HG02840 (cell line): Measurements from ENCODE around the gene SNX10.

Source experiments
- ATAC-seq: cut with Tn5 transposase; IDR thresholded peaks from one replicate; pipeline ENCODE4 v1.9.1; 2021; ENCODE audit warnings: mild to moderate bottlenecking, moderate library complexity, moderate number of reproducible peaks; ENCODE audit not compliant: unreplicated experiment, low FRiP score

SNX10 gene

DNA sequence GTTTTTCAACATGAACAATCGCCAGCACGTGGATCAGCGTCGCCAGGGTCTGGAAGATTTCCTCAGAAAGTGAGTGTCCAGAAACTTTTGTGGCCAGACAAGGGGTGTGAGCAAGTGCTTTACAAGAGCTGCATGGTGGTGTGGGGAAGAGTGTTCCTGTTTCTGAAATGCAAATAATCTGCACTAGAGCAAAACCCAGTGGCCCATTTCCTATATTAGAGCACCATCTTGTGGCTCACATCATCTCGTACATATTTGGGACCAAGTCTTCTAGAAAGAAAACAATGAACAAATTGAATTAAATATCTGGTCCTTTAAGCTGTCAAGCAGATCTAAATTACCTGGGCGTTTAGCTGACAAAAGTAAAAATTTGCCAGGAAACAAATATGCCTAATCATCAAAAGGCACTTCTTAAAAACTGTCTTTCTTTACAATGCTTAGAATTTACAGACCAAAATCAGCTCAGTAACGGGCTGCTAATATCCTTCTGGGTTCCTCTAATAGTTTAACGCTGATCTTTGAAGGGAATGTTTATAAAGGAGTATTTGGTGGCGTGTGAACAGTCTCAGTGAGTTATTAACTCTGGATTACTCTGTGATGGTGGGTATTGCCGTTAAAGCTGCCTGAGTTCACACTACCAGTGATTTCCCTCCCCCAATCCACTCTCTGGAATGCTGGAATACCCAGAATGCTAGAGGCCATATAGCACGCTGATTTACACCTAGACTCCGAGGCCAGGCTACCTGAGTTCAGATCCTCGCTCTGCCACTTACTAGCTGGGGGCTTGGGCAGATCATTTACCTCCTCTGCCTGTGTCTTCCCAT lies 73.6 kb downstream of the SNX10 start:
- peak; percentile 74 for ATAC-seq

DNA sequence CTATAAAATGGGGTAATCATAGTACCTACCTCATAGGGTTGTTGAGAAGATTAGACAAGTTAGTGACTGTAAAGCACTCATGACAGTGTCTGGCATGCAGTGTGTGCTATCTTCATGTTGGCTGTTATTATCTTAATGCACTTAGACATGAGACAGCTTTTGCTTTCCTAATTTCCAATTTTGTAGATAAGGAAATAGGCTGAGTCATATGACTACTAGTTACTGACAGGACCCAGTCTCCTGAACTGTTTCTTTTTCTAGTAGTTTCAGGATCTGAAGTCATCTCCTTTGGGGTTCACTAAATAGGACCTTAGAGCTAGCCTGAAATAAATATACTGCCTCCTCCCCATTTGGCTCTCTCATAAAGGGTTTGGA lies 74.2 kb downstream of the SNX10 start:
- ATAC-seq: no peak

DNA sequence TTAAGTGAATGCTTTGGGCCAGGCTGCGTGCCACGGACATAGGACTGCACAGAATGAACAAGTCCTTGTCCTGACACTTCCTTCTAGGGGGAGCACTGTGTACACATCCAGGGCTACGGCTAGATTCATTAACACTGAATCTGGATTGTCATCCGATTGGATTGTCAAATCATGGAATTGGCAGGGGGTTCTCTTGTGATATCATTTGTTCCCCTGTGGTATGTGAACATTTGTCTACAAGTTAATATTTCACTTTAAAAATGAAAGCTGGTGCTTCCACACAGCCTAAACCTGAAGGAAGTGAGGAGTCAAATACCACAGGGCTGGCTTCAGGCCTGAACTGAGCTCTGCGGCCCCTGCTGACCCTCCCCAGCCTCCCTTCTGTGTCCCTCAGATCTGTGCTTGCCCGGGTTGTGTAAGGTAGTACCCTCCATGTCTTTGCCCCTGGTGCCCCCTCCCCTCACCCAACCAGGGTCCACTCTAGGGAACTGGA lies 75.6 kb downstream of the SNX10 start:
- no peak for ATAC-seq

DNA sequence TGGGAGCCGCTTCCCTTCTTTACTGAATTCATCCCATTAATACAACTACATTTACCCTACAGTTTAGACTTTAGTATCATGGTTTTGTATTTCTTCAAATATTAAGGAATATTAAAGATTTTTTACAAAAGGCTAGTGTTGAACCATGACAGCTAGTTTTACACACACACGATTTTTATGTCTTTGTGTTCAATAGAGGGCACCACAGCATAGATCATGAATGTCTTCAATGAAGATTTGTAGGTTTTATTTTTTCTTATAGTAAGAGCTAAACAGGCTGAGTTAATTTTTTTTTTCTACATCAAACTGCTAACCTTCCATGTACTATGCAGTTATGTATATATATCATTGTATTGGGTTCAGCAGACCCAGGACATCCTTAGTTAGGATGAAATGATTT lies 76.9 kb downstream of the SNX10 start:
- ATAC-seq: no peak

DNA sequence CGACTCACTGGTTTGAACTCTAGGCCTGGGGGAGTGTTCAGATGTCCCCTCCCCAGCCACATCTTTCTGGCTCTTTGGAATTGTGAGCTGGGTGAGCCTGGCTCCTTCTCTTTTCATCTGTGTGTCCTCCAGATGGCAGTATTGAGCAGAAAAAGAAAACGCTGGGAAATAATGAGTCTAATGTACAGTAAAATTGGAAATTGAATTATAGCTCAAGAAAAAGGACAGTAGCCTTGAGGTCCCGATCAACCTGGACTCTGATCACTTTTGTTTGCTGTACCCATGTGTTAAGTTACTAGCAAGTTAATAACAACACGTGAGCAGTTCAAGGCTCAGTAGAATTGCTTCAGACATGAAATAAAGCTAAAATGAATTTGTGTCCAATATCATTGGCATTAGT lies 77.9 kb downstream of the SNX10 start:
- no peak for ATAC-seq

DNA sequence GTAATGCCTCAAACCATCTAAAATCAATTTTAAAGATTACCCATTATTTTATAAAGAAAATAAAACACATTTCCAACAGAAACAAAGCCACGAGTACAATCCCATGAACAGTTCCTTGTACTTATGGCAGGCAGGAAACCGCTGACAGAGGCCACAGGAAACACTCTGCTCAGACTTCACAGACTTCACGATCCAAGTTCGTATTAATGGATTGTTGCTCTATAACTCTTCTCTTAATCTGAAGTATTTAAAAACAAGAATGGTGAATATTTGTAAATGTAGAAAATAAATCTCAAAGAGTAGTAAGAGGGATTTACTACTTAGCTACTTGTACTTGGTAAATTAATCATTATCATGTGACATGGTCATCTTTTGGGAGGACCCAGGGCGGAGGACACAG lies 78.3 kb downstream of the SNX10 start:
- ATAC-seq: no peak

DNA sequence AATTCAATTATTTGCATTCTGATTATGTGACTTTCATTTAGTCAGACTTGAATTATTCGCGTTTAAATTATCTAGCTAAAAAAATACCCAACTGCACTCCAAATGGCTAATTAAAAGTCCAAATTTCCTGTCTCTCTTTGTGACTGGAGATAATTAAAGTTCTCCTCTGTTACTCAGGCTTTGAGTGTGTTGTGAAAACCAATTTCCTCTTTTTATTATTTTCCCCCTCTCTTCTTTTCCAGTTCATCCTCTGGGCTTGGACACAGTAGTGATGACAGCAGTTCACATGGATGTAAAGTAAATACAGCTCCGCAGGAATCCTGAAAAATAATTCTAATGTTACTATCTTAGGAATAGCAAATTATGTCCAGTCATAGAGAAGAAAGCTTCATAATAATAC lies 80.6 kb downstream of the SNX10 start:
- no peak for ATAC-seq

DNA sequence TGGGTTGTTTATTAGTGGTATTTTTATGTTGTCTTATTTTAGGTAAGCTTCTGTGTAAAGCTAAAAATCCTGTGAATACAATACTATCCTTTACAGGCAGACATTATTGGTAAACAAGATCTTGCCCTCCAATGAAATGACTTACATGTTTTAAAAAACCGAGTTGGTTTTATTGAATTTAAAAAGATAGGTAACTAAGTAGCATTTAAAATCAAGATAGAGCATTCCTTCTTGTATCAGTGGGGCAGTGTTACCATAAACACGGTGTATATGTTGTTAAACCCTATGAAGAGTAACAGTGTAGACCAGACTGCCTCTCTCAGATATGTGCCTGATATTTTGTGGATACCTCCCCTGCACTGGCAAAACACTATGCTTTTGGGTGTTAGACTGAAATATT lies 81.0 kb downstream of the SNX10 start:
- no peak for ATAC-seq

DNA sequence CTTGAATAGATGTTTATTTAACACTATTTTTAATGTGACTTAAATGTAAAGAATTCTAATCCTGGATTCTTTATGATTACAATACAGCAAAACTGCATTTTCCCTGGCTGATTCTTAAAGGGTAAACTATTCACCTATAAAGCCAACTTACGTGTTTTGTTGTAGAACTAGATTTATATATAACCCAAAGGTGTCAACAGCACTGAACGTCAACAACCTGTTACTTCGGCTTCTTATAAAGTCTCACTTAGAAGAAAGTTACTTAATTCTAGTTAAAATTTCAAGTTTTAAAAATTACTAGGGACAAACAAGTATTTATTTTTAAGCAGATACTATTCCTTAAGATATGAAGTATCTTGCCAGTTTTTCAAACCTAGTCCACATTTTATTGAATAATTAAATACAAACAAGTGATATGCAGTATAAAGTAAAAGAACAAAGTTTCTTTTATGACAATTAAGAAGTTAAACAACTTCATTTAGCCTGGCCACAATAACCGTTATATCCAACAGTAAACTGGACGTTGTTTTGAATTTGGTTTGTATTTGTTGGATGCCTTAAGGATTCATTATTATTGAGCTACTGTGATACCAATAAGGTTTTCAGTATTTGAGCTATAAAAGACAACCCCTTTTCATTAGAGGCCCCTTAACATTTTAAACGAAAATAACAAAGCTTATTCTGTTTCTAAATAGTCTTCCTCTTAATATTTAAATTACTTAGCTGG lies 83.1 kb downstream of the SNX10 start:
- ATAC-seq: no peak

DNA sequence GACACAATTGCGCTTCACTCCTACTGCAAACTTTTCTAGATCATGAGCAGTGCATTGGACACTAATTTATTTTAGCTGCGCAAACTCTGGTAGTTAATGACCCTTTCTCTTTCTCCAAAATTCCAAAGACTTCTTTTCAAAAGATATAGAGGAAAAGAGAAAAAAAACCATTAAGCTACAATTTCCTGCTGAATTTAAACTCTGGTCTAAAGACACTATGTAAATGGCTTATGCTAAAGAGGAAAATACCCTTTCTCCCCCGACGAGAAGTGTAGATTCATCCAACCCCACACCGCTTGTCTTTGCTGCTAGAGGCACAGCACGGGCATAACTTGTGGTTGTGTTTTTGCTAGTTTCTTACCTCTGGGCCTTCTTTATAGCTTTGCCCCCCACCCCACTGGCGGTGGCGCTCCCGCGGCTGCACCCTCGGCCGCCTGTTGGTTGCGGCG lies 84.1 kb downstream of the SNX10 start:
- no peak for ATAC-seq

DNA sequence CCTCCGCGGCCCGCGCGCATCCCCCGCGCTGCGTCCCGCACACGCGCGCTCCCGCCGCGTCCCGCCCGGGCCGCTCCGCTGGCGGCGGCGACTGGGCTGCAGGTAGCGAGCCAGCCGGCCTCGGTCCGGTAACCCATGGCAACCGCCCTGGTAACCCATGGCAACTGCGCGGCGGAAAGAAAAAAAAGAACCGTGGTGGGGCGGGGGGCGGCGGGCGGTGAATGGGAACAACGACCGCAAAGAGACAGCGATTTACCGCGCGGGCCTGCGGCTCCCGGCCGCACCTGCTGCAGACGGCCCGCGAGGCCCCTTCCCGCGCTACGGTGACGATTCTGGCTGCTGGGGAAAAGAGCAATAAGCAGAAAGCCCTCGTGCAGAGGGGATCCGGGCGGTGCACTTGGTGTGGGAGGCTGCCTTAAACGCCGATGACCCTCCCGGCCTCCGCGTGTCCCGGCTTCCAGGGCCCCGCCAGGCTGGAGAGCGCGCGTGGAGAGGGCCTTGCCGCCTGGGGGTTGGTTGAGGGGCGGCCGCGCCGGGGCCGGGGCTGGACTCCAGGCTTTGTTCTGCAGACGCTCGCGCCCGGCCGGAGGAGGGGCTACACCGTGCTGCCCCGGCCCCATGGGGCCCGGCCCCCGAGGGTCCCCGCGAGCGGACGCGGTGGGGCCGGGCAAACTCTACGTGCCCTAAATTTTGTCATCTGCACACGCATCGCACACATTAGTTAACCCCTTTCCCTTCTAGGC lies 84.7 kb downstream of the SNX10 start:
- ATAC-seq: peak; percentile 50

DNA sequence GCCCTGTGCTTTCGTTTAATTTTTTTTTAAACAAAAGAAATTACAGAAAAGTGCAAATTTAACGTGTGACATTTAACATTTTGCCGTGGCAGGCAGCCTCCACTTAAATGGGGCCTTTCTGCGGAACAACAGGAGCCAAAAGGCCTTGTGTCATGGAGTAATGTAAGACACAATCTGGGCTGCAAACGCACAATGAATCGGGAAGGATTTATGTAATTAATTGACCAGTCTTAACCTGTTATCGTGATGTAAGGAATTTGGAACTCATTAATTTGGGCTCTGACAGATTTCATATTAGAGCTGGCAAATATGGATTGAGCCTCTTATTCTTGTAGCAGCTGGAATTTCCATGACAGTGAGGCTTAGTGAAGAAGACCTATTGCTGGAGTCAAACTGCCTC lies 86.4 kb downstream of the SNX10 start:
- ATAC-seq: no peak

DNA sequence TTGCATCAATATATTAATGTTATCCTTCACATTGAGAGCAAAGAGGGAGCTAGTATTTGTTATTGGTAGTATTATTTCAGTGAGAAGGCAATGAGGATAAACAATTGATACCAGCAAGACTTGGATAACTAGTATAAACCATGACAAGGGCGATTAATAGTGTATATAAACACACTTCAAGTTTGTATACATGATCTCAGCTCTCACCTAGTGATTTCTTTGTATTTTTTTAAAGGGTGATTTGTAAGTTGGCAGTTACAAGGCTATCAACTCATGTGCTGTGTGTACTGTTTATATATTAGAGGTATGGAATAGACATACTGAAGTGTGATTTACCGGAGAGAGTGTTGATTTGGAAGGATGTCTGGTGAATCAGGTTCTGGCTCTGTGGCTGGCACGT lies 88.0 kb downstream of the SNX10 start:
- ATAC-seq: no peak

DNA sequence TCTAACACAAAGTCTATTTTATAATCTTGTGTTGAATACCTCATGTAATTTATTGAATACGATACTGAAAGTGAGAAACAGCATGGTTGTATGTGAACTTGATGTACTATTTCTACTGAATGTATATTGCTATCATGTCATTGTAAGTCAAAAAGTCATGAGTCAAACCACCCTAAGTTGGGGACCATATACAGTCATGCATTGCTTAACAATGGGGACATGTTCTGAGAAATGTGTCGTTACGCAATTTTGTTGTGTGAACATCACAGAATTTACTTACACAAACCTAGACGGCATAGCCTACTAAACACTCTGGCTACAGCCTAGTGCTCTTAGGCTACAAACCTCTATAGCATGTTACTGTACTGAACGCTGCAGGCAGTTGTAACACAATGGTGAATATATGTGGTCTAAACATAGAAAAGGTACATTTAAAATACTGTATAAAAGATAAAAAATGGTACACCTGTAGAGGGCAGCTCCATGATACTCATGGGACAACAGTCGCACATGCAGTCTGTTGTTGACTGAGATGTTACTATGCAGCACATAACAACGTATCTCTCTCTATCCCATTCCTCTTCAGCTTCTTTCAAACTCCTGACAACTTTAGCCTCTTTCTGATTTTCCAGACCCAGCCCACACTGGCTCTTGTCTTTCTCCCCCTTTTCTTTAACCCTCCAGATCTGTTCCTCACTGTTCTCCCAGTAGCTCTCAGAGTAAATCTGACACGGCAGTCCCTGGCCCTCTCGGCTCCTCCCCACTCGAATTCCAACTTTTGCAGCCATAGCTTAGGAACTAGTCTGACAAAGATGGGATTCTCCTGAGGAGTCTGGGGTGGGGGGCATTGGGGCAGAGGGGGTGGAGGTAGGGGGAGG lies 90.1 kb downstream of the SNX10 start:
- ATAC-seq: no peak

DNA sequence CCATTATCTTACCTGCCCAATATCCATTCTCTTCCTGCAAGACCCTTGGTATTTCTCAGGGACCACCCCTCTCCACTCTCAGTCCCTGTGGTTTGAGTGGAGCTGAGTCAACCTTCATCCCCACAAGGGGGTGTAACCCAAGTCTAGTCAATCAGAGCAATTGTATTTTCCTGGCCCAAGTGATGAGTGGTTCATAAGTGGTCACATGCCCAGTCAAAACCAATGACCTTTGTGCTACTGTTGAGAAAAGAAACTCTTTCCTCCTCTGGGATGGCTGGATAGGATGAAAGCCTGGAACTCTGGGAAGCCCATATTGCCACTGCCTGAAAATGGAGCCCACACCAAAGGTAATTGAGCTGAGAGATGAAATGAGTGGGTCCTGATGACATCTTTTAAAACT lies 93.6 kb downstream of the SNX10 start:
- no peak for ATAC-seq

DNA sequence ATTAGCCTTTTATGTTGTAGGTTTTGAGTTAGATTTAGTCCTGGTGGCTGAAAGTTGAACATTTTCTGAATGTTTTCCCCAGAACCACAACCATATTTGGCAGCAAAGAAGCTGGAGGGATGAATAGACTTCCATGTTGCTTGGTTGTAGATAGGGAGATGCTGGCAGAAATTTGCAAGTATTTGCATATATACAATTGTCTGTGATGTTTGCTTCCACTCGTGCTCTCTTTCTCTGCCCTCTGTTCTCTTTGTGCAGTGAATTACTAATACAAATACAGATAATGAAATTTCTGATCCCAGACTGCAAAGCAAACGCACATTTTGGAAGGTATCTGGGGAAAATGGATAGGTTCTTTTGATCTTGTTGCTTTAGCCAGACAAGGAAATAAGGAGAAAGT lies 96.1 kb downstream of the SNX10 start:
- ATAC-seq: no peak

DNA sequence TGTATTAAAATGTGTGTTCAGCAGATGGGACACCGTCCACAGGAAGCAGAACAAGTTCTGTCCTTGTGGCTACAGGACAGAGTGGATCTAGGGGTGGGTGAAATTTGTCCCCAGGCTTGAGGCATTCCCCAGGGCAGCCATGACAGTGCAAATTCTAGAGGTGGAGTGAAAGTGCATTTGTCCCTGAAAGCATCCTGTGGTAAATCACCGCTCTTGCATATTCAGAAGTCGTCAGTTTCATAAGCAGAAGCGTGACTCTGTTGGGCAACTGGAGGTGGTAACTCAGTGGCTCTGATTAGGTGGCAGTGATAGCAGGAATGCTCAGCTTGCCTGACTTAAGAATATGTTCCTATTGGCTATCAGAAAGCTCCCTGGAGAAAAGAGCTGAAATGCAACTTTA lies 96.6 kb downstream of the SNX10 start:
- ATAC-seq: no peak

DNA sequence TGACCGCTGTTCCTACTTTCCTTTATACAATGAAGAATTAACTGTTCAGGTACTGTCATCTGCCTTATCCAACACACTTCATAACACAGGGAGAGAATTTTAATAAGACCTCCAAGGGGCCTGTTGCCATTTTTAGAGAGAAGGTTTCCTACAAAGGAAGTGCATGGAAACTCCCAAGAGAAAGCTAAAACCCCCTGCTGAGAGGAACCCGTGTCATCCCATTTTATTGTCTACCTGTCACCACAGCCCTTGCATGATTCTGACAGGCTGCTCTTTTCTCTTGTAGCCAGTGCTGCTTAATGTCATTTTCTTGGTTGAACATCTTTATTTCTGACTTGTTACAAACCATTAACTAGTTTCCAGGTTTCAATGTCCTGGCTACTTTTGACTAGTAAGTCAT lies 98.4 kb downstream of the SNX10 start:
- no peak for ATAC-seq

DNA sequence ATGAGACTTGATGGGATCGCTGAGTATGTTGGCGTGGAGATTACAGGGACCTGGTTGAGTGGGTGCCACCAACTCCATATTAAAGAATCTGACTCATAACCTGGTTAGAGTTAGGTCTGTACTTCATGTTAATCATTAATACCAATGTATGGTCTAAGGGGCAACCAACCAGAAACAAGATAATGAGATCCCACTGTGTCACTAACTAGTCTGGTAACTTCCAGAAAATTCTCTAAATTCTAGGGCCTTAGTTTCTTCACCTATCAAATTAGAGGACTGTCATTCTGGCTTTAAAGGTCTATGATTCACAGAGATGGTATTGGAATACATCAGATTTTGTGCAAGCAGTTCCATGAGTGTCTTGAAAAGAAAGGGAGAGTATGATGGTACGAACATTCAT lies 102.2 kb downstream of the SNX10 start:
- no peak for ATAC-seq

DNA sequence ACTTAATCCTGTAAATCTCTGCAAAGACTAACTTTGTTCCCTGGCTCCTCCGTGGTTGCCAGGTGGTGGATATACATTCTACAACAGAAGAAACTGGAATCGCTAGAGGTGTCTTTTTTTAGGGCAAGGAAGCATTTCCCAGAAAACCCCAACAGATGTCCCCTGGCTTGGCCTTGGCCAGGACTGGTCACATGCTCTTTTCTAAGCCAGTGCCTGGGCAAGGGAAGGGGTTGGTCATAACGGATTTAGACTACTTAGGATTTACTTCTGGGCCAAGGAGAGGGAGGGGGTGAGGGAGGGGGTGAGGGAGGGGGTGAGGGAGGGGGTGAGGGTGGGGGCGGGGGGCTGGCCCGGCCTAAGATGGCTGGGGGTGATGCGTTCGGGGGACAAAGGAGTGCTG lies 105.7 kb downstream of the SNX10 start:
- no peak for ATAC-seq
